Vein endothelial cell (primary cell): Measurements from ENCODE around the gene EPB41L5. TPM values are rescaled to one million over a fixed set of nuclear protein-coding genes. Genes with fewer than 3 reads are reported as not detected.

Experiments
- small RNA-seq: library from RNA; depleted of rRNA; stranded (forward); fragments of <200 nt; gene quantifications from one replicate; pipeline ENCODE3, GENCODE V24; 2012
- total RNA-seq: library from RNA; depleted of rRNA; stranded (reverse); fragments of >200 nt; gene quantifications from 2 replicates; pipeline ENCODE4 v1.2.3, GENCODE V29; 2012

Gene EPB41L5
- total RNA-seq, result 17.6 and 24.9 TPM in 2 replicates

DNA sequence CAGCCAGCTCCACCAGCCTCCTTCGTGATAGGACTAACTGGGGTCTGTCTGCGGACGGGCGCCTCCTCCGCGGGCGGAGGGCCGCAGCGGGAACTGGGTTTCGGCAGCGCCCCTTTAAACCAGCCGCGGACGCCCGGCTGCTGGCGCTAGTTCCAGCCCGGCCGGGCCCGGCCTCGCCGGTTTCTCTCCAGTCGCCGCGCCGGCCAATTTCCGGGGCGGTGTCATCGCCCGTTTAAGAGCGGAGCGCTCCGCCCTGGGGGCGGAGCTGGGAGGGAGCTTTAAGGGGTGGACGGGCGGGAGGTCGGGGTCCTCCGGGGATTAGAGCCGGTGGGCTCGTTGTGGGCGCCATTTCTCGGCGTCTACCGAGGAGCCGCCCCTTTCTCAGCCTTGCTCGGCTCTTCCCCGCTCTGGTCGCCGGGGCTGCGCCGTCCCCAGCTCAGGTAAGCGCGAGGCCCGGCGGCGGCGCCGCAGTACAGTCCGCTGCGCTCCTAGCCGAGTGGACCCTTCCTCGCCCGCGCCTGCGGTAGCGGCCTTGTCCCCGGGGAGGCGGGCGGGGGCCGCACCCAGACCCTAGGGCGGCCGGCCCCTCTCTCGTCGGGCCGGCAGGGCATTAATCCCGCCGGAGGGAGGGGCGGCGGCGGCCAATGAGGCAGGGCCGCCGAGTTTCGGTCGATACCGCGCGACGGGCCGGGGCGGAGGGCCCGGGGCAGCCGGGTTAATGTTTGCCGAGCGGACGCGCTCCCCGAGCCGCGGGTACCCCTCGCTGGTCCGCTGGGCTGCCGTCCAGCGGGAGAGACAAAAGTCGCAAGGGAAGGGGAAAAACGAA is at the start of gene EPB41L5:
Gene EPB41L5 (plus strand): TSS at position 307 of the 826 bp plus-strand sequence. CDS start 6,008 bp downstream, outside the sequence.

DNA sequence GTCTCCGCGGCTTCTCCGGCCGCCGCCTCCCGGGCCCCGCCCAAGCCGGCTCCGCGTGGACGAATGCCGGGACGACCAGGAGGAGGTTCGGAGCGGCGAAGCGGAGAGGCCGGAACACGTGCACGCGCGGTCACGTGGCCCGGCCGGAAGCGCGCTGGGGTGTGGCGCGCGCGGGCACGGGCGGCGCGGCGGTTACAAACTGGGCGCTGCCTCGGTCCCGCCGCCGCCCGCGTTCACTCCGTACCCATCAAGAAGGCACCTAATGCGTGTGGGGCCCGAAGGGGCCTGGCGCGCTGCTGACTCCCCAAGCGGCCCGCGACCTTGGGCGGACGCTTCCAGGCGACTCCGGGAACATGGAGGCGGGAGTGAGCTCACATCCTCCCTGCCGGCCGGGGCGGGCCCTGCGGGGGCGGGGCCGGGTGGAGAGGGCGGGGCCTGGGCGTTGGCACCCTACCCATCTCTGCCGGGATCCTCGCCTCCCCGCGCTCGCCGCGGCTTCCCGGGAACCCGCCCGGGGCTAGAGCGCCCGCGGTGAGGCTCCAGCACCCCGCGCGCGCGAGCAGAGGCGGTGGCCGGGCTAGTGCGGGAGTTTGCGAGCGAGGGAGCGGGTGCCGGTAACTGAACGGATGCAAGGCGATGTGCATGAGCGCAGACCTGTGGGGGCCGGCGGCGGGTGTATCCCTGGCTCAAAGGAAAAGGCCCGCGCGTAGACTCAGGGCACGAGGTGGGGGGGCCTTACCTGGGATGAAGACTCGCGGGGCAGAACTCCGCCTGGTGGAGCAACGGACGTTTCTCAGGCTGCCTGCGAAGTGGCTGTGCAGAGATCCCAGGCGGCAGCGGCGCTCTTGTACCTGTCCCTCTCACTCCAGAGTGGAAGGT is 210.4 kb downstream of the EPB41L5 start, which contains the start of gene TMEM185B:
Gene TMEM185B (minus strand): TSS at position 367 of the 879 bp plus-strand sequence. CDS start 424 bp downstream, outside the sequence.

Small RNAs within 50 kb of the gene (small RNA-seq; reads per million reads assigned to genes)
- gene MTND4LP14, result not detected
- gene RF00019, result not detected

Other genes starting within 250 kb of the EPB41L5 start
- gene TMEM185B, start 210.3 kb downstream of the EPB41L5 start, total RNA-seq, result 44.7 and 45.7 TPM in 2 replicates
- gene RALB, start 239.8 kb downstream of the EPB41L5 start, total RNA-seq, result 100 and 160 TPM in 2 replicates